HAP-1 (cell line): ENCODE data around the gene PEX14.
A peak's percentile ranks its signal among the peaks of the same experiment; 100 is the strongest.
"Not testable (repeated sequence)": the region's sequence is repeated elsewhere in the genome, so short reads cannot be mapped to it uniquely, and the experiment has no call there.

ENCODE experiments used
- DNase-seq, 2 experiments: peaks; one replicate each; pipeline ENCODE4 v3.0.0-alpha.2; 2016 to 2020; ENCODE audit warnings: low spot score in 2 of 2
- H3K27me3 ChIP-seq: fragments of 250-450 bp; sonication (Bioruptor Pico); 2 replicates; pipeline ENCODE4 v1.5.1; 2020; ENCODE audit warnings: low read depth, mild to moderate bottlenecking, moderate library complexity
- H3K36me3 ChIP-seq: fragments of 250-450 bp; sonication (Bioruptor Pico); replicated peaks from 2 replicates; pipeline ENCODE4 v1.5.1; 2020; ENCODE audit warnings: mild to moderate bottlenecking
- H3K4me1 ChIP-seq: fragments of 250-450 bp; sonication (Bioruptor Pico); 2 replicates; pipeline ENCODE4 v1.5.1; 2020; ENCODE audit warnings: mild to moderate bottlenecking
- H3K4me3 ChIP-seq: fragments of 250-450 bp; sonication (Bioruptor Pico); 2 replicates; pipeline ENCODE4 v1.5.1; 2020; ENCODE audit warnings: mild to moderate bottlenecking, moderate library complexity
- H3K9me3 ChIP-seq: fragments of 250-450 bp; sonication (Bioruptor Pico); 2 replicates; pipeline ENCODE4 v1.5.1; 2020; ENCODE audit warnings: mild to moderate bottlenecking, moderate library complexity
- in situ Hi-C: fragments of 300-500 bp; cut with MboI; formaldehyde crosslinking; loops from 3 replicates; pipeline ENCODE4 v1.14.3; 2020; ENCODE audit warnings: low sequenced_read_pairs, inconsistent platforms, mixed read lengths

The PEX14 gene

DNA sequence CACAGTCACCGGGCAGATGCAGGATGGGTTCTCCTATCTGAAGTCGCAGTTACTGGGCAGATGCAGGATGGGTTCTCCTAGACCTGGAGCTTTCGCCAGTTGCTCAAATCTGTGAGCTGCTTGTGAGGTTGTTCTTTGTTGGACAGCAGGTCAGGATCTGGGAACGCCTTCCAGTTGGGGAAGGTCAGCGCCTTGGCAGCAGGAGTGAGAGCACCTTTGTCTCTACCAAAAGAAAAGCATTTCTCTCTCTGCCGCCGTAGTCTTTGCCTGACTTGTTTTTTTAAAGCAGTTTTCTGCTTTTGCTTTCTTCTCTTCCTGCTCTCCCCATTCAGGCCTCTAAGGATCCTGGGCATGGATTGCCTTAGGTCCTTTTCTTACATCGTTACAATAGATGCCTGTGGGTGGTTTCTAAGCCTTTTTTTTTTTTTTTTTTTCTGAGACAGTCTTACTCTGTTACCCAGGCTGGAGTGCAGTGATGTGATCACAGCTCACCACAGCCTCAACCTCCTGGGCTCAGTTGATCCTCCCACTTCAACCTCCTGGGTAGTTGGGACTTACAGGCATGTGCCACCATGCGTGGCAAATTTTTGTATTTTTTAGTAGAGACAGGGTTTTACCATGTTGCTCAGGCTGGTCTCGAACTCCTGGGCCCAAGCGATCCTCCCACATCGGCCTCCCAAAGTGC, 15.7 kb downstream of the PEX14 start:
- no peak for DNase-seq
- peaks cover 4% of the 10 kb centered on the region; the same call in 1 of the 2 replicates for H3K9me3 ChIP-seq
- no peaks in the 10 kb centered on the region for H3K27me3 ChIP-seq
- H3K4me3 ChIP-seq, result no peak overlapping the region
- H3K36me3 ChIP-seq, result no peaks in the 10 kb centered on the region
- peaks cover 26% of the 10 kb centered on the region for H3K4me1 ChIP-seq
- in situ Hi-C loops, result loop anchor here (25.0 kb wide), 1 partner anchor 103 kb away; the partner anchor contains the start of gene PGD

DNA sequence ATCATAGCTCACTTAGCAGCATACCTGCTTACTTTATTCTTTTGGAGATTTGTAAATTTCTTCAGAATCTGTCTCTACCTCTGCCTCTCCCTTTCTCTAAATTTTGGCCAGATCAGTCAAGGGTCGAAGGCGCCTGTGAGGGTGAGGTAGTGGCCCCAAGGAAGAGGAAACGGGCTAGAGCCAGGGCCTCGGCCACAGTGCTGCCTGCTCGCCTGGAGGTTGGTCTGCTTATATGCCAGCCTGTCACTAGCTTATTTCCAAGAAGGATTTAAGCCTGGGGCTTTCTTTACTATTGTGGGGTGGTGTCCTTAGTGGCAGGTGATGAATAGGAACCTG, 19.6 kb downstream of the PEX14 start:
- Histone ChIP-seq H3K36me3 (peaks cover 8% of the 10 kb centered on the region), H3K9me3 (no peaks in the 10 kb centered on the region), H3K4me1 (peaks cover 24% of the 10 kb centered on the region), H3K4me3 (no peak overlapping the region), H3K27me3 (no peaks in the 10 kb centered on the region)
- in situ Hi-C loops, result loop anchor here (25.0 kb wide), 1 partner anchor 107 kb away; the partner anchor contains the start of gene PGD
- DNase-seq, result no peak

GRCh38 chr1:10494754-10495474, 20.2 kb downstream of the PEX14 start:
- Histone ChIP-seq H3K4me3 (no peak overlapping the region), H3K27me3 (no peaks in the 10 kb centered on the region), H3K4me1 (peaks cover 18% of the 10 kb centered on the region), H3K36me3 (peaks cover 8% of the 10 kb centered on the region), H3K9me3 (no peaks in the 10 kb centered on the region)
- in situ Hi-C loops, result loop anchor here (5.0 to 25.0 kb wide), 2 partner anchors 63 to 108 kb away; partner anchors contain the start of genes CENPS and PGD
- peak; percentile 54 to 87 for DNase-seq

- no peaks in the 10 kb centered on the region for H3K9me3 ChIP-seq
- peaks cover 8% of the 10 kb centered on the region for H3K36me3 ChIP-seq
- H3K4me1 ChIP-seq, result peaks cover 14% of the 10 kb centered on the region
- no peak for DNase-seq
- in situ Hi-C loops, result loop anchor here (5.0 to 25.0 kb wide), 2 partner anchors 63 to 108 kb away; partner anchors contain the start of genes CENPS and PGD
- H3K27me3 ChIP-seq, result no peaks in the 10 kb centered on the region
- no peak overlapping the region for H3K4me3 ChIP-seq
Observed at GRCh38 chr1:10495475-10495817, 20.7 kb downstream of the PEX14 start.

DNA sequence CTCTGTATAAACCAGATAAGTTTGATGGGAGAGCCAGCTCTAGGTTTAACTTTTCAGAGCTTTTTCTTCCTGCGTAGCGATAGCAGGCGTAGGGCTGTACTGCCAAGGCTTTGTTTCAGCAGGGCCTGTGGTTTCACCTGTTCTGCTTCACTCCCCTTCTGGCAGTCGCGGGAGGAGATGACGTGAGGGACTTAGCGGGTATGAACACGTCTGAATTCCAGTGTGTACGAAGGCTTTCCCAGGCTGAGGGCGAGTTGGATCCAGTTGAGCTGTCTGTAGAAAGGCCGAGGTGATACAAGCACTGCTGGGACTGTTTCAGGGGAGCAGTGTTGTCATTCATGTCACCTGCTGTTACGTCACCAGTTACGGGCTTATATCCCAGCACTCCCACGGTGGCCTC, 21.2 kb downstream of the PEX14 start:
- Histone ChIP-seq H3K9me3 (no peaks in the 10 kb centered on the region), H3K4me3 (no peak overlapping the region), H3K36me3 (peaks cover 8% of the 10 kb centered on the region), H3K4me1 (peaks cover 14% of the 10 kb centered on the region), H3K27me3 (no peaks in the 10 kb centered on the region)
- in situ Hi-C loops, result loop anchor here (5.0 to 25.0 kb wide), 2 partner anchors 64 to 109 kb away; partner anchors contain the start of genes CENPS and PGD
- DNase-seq, result no peak

- H3K9me3 ChIP-seq, result no peaks in the 10 kb centered on the region
- no peaks in the 10 kb centered on the region for H3K27me3 ChIP-seq
- in situ Hi-C loops, result loop anchor here (5.0 to 25.0 kb wide), 2 partner anchors 65 to 110 kb away; partner anchors contain the start of genes CENPS and PGD
- peaks cover 8% of the 10 kb centered on the region for H3K36me3 ChIP-seq
- H3K4me3 ChIP-seq, result no peak overlapping the region
- peaks cover 10% of the 10 kb centered on the region for H3K4me1 ChIP-seq
- DNase-seq, result no peak
Observed at GRCh38 chr1:10497109-10497508, 22.4 kb downstream of the PEX14 start.

DNA sequence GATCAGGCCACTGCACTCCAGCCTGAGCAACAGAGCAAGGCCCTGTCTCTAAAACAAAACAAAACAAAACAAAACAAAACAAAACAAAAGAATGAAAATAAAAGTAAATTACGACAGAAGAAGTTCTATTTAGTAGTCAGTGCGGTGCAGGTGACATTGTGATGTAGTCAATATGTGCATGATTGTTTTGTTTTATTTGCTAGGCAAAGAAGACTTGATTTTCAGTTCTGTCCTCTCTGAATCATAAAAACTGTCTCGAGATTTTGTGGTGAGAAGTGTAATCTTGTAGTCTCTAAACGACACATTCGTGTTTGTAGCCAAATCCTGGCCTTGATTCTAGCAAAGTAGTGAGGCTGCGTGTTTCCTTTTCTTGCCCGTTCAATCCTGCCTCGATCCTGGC, 23.5 kb downstream of the PEX14 start:
- no peak overlapping the region for H3K4me3 ChIP-seq
- H3K4me1 ChIP-seq, result peaks cover 3% of the 10 kb centered on the region; the same call in 1 of the 2 replicates
- H3K27me3 ChIP-seq, result no peaks in the 10 kb centered on the region
- in situ Hi-C loops, result loop anchor here (5.0 to 25.0 kb wide), 2 partner anchors 66 to 111 kb away; partner anchors contain the start of genes CENPS and PGD
- no peak for DNase-seq
- H3K9me3 ChIP-seq, result no peaks in the 10 kb centered on the region
- H3K36me3 ChIP-seq, result peaks cover 8% of the 10 kb centered on the region

DNA sequence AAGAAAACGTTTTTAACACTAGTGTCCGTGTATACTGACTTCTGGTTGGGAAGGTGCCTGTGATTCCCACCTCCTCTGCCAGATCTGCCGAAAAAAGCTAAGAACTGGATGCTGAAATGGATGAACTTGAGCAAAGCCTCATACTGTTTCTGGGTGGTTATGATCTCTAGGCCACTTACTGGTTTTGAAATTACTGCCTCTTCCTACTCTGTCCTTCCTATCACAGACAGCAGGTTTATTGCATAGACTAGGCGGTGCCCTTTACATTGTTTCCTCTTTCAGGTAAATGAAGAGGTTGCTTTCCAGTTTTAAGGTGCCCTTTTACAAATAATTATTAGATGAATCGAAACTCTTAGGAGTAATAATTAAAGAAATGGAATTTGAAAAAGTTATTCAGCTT, 27.5 kb downstream of the PEX14 start:
- H3K4me1 ChIP-seq, result peaks cover 2% of the 10 kb centered on the region; the same call in 1 of the 2 replicates
- no peaks in the 10 kb centered on the region for H3K36me3 ChIP-seq
- DNase-seq, result no peak
- H3K27me3 ChIP-seq, result no peaks in the 10 kb centered on the region
- in situ Hi-C loops, result loop anchor here (10.0 kb wide), 1 partner anchor 363 kb away; no protein-coding TSS in a partner anchor
- no peaks in the 10 kb centered on the region for H3K9me3 ChIP-seq
- no peak overlapping the region for H3K4me3 ChIP-seq

DNA sequence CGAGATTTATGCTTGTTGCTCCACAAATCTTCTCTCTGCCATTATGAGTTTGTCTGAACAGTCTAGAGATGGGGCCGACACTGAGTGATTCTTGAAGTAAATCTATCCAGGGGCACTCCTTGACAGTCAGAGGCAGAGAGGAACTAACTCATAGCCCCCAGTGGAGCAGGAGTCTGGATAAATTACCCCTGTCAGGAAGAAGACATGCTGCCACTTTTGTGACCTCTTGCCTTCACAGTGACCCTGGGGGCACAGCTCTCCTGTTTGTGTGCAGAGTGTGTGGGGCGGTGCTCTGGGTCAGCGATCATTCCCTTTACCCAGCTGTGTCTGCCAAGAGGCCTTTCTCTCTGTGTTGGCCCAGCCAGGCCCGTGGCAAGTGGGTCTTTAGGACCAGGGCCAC, 29.5 kb downstream of the PEX14 start:
- Histone ChIP-seq H3K27me3 (no peaks in the 10 kb centered on the region), H3K36me3 (no peaks in the 10 kb centered on the region; the same call in 1 of the 2 replicates), H3K4me3 (no peak overlapping the region), H3K4me1 (peaks cover 7% of the 10 kb centered on the region), H3K9me3 (no peaks in the 10 kb centered on the region; the same call in 1 of the 2 replicates)
- in situ Hi-C loops, result loop anchor here (10.0 kb wide), 1 partner anchor 361 kb away; no protein-coding TSS in a partner anchor
- DNase-seq, result no peak

DNA sequence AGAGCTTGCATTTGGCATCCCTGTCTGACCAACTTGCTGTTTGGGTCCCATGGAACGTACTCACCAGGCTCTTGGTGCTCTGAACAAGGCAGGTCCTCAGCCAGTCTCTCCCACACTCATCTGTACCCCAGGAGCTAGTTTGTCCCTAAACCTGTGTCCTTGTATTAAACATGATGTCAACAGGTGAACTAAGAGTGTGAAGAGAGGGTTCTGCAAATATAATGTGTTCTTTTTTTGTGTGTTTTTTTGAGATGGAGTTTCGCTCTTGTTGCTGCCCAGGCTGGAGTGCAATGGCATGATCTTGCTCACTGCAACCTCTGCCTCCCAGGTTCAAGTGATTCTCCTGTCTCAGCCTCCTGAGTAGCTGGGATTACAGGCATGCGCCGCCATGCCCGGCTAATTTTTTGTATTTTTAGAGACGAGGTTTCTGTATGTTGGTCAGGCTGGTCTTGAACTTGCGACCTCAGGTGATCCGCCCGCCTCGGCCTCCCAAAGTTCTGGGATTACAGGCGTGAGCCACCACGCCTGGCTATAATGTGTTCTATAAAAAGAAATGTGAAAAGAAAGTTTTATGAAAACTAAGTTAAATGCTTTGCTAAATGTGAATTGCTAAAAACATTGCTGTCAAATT, 31.4 kb downstream of the PEX14 start:
- not testable (repeated sequence) for H3K36me3 ChIP-seq, DNase-seq, H3K27me3 ChIP-seq, H3K9me3 ChIP-seq, H3K4me3 ChIP-seq
- in situ Hi-C loops, result loop anchor here (10.0 kb wide), 1 partner anchor 359 kb away; no protein-coding TSS in a partner anchor
- peaks cover 14% of the 10 kb centered on the region for H3K4me1 ChIP-seq

GRCh38 chr1:10506677-10507047, 31.9 kb downstream of the PEX14 start:
- DNase-seq, result no peak
- no peaks in the 10 kb centered on the region for H3K27me3 ChIP-seq
- peaks cover 14% of the 10 kb centered on the region for H3K4me1 ChIP-seq
- no peaks in the 10 kb centered on the region; the same call in 1 of the 2 replicates for H3K9me3 ChIP-seq
- no peaks in the 10 kb centered on the region; the same call in 1 of the 2 replicates for H3K36me3 ChIP-seq
- no peak overlapping the region for H3K4me3 ChIP-seq
- in situ Hi-C loops, result loop anchor here (10.0 kb wide), 1 partner anchor 358 kb away; no protein-coding TSS in a partner anchor

DNA sequence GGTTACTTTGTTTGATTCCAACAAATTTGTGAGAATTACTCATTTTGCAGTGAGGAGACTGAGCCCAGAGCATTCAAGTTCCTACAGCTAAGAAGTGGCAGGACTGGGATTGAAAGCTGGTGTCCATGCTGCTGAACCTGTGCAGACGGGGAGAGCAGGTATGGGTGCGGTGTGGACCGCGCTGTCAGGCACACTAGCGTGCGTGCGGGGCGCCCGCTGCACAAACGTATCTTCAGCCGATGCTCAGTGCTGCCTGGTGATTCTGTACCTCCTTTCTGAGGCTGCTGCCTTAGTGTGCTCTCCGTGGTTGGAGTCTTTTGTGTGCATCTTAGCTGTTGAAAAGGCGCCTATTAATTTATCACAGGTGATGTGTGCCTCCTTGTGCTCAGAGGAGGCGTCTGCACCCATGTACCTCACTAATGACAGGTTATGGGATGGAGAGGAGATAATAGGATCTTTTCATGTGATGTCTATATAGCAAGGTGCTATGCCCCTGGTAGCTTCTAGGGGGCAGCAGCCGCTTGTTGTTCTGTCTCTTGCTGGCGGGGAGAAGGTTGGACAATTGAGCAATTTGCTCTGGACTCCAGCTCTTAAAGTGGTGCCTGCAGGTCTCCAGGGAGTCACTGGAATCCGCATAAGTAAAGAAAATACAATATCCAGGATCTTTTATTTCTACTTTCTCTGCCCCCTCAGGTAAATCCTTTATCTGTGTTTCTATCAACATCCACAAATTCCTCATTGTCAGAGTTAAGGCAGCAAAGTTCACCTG, 32.5 kb downstream of the PEX14 start:
- in situ Hi-C loops, result loop anchor here (10.0 kb wide), 1 partner anchor 358 kb away; no protein-coding TSS in a partner anchor
- peaks cover 14% of the 10 kb centered on the region for H3K4me1 ChIP-seq
- no peaks in the 10 kb centered on the region; the same call in 1 of the 2 replicates for H3K36me3 ChIP-seq
- no peaks in the 10 kb centered on the region; the same call in 1 of the 2 replicates for H3K9me3 ChIP-seq
- no peaks in the 10 kb centered on the region for H3K27me3 ChIP-seq
- H3K4me3 ChIP-seq, result no peak overlapping the region
- DNase-seq, result peak; percentile 83 to 91

- DNase-seq, result no peak
- H3K36me3 ChIP-seq, result no peaks in the 10 kb centered on the region; the same call in 1 of the 2 replicates
- no peak overlapping the region for H3K4me3 ChIP-seq
- H3K27me3 ChIP-seq, result no peaks in the 10 kb centered on the region
- peaks cover 14% of the 10 kb centered on the region for H3K4me1 ChIP-seq
- H3K9me3 ChIP-seq, result no peaks in the 10 kb centered on the region; the same call in 1 of the 2 replicates
- in situ Hi-C loops, result loop anchor here (10.0 kb wide), 1 partner anchor 356 kb away; no protein-coding TSS in a partner anchor
Observed at GRCh38 chr1:10508511-10508951, 33.8 kb downstream of the PEX14 start.
